ENCODE results near the gene COA8.
"Not testable (repeated sequence)": the region's sequence is repeated elsewhere in the genome, so short reads cannot be mapped to it uniquely, and the experiment has no call there.

COA8 gene

DNA sequence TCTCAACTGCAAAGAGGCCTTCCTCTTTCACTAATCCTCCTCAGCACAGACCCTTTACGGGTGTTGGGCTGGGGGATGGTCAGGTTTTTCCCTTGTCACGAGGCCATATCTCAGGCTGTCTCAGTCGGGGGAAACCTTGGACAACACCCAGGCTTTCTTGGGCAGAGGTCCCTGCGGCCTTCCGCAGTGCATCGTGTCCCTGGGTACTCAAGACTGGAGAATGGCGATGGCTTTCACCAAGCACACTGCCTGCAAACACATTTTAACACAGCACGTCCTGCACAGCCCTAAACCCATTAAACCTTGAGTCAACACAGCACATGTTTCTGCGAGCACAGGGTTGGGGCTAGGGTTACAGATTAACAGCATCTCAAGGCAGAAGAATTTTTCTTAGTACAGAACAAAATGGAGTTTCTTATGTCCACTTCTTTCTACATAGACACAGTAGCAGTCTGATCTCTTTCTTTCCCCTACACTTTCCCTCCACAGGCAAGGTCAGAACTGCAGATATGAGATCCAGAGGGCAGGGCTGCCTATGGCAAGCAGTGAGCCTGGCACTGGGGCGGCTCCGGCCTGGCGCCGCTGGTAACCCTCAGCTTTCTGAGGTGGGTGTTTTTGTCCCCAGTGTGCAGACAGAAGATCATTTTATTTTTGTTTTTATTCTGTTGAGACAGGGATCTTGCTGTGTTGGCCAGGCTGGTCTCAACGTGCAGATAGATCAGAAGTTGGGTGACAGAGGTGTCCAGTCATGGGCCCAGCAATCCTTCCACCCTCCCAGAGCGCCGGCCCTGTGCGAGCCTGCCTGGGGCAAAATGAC, 37.1 kb upstream of the COA8 start:
- DNase-seq (ENCODE audit: low spot score), result not testable (repeated sequence)

DNA sequence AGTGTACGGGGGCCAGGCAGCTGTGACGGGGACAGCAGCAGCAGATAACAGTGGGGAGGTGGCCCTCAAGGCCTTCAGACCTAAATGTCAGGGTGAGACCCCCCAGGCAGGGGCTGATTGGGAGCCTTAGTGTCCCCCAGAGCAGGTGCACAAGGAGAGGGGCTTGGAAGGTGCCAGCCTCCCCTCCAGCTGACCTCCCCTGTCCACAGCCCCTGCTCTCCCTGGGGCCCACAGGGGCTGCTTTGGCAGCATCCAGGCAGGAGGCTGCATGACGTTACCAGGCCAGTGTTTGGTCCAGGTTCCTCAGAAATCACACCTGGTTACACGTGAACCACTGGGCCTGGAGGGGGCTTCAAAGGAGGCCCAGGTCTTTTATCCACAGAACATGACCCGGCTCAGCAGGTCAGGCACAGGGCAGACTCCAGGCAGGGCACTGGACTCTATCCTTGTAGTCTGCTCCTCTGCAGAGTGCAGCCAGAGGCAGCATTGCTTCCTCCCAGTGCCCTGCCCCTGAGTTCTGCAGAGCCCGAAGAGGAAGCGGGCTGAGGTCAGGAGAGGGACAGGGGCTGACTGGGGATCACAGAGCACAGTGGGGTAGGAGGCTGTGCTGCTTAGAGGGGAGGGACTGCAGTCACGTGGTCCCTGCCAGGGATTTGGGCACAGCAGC, 36.4 kb upstream of the COA8 start:
- no peak for DNase-seq (ENCODE audit: low spot score)

DNA sequence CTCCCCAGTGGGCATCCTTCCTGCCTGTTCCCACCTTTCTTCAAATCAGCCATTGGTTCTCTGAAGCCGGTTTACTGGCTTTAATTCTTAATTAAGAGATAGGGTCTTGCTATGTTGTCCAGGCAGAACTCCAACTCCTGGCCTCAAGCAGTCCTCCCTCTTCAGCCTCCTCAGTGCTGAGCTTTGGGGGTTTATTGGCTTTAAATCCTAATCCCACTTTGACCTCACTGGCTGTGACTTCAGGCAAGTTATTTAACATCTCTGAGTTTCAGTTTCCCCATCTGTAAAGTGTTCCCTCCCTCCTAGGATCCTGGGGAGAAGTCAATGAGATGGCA, 35.9 kb upstream of the COA8 start:
- DNase-seq (ENCODE audit: low spot score), result no peak

DNA sequence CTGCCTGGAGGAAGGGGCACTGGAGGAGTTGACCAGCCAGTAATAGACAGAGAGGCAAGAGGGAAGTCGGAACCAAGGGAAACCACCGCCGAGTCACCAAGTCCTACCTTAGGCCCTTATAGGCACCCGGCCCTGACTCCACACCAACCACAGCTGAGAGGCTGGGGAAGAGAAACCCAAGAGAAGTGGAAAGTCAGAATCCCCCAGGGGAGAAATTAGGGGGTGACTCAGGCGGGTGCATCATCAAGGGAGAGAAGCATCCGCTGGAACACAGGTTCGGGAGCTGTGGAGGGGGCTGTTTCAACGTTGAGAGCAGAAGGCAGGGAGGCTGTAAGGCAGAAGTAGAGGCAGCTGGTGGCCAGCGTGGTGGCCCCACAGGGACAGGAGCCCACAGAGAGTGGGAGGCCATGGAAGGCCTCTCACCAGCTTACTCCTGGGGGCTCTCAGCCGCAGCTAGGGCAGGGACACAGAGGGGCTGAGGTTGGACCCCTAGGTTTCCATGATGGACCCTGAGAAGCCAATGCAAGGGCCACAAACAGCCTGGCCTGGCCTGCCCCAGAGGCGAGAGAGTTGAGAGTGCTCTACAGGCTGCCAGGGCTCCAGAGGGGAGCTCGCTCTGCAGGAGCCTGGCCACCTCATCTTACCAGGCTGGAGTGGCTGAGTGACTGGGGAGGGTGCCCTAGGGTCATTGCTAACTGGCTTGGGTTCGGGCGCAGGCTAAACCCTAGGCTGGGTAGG, 35.2 kb upstream of the COA8 start:
- DNase-seq (ENCODE audit: low spot score), result no peak

DNA sequence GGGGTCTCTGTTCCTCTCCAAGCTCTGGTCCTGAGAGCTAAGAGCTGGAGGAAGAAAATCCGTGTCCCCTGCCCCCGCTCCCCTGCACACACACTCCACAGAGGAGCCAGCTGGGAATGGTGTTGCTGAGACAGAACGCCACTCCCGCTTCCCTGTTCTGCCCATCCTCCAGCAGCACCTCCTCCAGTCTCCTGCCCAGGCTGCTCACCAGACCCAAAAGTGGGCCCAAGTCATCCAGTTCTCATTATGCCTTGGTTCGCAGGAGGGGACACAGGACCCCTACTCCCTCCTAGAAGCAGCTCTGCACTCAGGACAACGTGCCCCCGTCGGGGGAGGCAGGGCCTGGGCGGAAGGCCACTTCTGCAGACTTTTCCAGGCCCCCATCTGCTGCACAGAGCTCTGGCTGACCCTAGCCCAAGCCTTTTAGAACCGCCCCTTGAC, 34.6 kb upstream of the COA8 start:
- no peak for DNase-seq (ENCODE audit: low spot score)

DNA sequence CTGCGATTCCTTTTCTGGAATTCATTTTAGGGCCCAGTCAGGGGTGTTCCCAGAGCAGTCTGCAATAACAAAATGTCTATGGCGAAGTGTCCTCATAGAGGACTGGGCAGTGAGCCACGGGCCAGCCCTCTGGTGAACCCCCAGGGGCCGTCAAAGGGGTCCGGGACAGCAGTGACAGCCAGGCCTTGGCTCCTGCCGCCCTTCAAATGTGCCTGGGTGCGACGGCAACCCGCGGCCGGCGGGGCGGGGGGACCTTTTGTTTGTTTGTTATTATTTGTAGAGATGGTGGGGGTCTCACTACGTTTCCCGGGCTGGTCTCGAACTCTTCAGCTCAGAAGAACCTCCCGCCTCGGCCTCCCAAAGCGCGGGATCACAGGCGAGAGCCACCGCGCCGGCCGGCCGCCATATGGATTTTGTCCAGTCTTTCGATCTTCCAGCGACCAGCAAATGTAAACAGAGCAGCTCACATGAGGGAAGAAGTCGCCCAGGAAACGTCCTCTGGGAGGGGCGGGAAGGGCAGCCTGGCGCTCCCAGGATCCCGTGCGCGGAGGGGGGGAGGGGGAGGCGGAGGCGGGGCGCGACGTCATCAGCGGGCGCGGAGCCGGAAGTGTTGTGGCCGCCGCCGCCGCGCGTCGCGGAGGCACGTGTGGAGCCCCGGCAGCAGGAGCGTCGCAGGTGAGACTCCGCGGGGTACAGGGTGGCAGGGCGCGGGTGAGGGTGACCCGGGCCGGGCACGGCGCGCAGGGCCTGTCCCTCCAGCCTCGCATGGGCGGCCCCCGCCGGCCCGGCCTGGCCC, 34.0 kb upstream of the COA8 start, which contains the start of gene TRMT61A:
Gene TRMT61A (plus strand): TSS at position 610 of the 796 bp plus-strand sequence. CDS start 783 bp downstream, outside the sequence.
- DNase-seq (ENCODE audit: low spot score), result peak; percentile 95

DNA sequence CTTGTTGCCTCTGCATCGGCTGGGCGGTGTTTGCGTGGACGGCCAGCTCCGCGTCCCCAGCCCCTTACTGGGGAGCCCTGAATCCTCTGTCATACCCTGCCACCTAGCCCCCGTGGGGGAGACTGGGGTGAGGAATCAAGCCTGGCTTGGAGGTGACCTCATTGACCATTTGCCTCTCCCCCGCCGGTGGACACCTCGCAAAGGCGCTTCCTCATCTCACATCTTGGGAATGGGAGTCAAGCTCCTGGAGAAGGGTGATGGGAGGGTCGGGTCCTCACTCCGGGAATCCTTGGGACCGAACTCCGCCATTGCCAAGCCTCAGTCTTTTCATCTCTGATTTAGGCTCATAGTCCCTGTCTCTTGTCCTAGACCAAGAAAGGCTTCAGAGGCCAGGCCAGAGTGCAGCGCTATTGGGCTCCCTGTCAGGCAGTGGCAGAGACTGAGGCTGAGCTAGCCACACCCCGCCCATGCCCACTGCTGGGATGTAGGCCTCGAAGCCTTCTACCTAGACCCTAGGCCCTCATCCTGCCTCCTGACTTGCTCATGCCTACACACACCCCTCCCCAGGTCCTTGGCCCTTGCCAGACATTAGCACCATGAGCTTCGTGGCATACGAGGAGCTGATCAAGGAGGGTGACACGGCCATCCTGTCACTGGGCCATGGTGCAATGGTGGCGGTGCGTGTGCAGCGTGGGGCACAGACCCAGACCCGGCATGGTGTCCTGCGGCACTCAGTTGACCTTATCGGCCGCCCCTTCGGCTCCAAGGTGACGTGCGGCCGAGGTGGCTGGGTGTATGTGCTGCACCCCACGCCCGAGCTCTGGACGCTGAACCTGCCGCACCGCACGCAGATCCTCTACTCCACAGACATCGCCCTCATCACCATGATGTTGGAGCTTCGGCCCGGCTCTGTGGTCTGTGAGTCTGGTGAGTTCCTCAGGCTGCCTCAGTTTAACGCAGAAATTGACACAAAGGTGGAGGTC, 33.1 kb upstream of the COA8 start:
- DNase-seq (ENCODE audit: low spot score), result no peak

DNA sequence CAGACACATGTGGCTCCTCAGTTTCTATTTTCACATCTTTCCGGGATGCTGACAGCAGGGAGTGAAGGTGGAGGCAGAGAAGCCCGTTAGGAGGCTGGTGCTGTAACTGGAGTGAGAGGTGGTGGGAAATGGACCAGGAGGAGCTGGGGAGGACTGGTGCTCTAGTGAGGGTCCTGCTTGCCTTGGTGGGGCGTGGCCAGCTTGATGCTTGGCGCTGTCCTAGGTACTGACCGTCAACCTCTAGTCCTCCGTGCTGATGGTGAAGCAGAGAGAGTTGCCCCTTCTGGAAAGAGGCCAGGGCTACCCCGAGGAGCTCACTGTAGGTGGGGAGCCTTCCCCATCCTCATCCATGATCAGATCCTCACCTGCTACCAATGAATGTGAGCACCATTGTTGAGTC, 32.4 kb upstream of the COA8 start:
- DNase-seq (ENCODE audit: low spot score), result no peak

DNA sequence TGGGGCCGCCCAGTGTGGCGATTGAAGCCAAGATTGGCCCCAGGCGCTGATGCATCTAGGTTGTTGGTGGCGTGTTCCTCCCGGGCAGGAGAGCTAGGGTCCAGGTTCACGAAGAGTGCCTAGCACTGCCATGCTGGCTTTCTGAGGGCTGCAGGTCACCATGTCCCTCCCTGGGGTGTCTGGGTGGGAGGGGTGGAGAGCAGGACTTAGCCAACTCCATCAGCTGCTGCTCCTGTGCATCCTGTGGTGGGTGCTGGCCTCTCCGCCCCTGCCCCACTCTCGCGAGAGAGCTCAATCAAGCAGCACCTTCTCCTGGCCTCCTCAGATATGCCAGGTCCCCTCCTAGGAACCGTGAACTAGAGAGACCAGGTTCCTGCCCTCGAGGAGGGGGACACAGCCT, 31.9 kb upstream of the COA8 start:
- DNase-seq (ENCODE audit: low spot score), result no peak

DNA sequence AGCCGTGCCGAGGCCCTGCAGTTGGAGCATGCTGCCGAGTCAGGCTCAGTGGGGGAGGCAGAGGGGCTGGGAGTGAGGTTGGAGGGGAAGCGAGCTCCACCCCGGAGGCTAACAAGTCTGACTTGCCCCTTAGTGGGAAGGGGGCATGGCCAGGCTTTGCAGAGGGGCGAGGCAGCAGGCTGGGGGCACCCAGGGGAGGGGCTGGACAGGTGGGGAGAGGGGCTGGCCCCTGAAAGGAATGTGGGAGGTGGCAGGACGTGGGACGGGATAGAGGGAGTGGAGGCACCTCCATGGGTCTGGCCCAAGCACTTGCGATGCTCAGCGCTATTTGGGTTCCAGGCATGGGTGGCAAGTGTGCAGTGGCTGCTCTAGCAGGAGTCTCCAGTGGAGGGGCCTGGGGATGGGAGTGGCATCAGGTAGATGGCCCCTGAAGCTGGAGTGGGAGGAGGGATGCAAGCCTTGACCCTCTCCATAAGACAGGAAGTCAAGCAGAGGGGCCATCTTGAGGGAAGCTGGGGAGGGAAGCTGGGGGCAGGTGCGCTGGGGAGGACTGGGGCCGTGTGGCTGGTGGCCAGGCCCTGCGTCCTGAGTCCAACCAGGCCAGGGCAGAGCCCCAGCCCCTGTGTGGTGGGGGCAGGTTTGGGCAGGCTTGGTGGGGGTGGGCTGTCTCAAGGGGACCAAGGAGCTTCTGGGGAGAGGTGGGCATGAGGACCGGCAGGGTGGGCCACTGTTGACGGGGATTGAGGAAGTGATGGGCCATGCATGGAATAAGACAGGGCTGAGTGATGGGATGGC, 31.1 kb upstream of the COA8 start:
- DNase-seq (ENCODE audit: low spot score), result no peak

DNA sequence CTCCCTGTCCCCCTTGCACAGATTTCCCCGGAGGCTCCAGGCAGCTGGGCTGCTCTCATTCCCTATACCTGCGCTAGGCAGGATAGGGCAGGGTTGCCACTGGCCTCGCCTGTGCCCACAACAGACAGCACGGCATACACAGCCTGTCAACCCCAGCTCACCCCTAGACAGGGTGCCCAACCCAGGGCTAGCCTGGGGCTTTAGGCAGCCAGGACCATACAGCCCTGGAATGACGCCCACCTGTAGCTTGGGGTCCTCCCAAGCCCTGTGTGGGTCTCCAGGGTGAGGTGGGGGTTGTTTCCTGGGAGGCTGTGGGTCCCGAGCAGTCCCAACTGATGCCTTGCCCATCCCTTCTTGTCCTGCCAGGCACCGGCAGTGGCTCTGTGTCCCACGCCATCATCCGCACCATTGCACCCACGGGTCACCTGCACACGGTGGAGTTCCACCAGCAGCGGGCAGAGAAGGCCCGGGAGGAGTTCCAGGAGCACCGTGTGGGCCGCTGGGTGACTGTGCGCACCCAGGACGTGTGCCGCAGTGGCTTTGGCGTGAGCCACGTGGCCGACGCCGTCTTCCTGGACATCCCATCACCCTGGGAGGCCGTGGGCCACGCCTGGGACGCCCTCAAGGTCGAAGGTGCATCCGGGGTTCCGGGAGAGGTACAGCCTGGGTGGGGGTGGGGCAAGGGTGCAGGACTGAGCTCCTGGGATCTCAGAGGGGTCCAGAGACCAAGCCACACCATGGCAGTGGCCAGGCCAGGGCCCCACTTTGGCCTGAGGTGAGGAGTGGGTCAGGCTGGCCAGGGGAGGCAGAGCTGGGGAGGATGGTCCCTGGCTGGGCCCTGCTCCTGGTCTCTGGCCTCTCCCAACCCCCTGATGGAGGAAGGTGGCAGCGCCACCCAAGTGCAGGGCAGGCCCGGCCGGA, 30.3 kb upstream of the COA8 start:
- no peak for DNase-seq (ENCODE audit: low spot score)

DNA sequence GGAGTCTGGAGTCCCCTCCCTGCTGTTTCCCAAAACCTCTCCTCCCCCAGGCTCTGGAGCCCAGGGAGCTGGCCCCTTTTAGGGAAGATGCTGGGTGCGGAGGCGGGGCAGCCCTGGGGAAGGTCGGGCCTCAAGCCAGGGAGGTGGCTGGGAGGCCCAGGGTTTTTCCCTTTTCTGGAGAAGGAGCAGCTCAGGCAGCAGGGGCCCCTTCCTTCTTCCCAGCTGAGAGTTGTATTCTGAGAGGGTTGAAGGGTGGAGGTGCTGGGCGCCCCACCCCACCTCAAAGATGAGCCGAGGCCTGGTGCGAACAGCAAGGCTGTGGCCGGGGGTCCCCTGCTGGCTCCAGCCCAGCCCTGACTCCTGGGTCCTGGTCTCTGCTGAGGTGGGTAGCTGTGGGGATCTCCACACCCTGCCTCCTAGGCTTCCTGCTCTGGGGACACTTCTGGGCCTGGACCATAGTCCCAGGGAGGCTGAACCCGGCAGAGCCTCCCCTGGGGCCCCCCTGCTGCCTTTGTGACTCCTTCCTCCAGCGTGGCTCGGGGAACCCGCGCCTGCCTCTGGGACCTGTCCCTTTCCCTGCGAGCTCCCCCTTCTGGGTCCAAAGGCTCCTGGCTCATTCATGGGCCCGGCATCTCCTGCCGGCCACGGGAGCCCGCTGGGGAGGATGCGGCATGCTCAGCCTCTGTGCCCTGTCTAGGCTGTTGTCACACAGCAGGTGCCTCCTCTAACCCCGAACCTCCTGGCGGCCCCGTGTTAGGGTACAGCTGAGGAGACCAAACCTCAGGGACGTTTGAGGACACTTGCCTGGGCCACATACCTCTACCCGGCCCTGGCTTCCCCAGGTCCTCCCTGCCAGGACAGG, 29.4 kb upstream of the COA8 start:
- DNase-seq (ENCODE audit: low spot score), result no peak

DNA sequence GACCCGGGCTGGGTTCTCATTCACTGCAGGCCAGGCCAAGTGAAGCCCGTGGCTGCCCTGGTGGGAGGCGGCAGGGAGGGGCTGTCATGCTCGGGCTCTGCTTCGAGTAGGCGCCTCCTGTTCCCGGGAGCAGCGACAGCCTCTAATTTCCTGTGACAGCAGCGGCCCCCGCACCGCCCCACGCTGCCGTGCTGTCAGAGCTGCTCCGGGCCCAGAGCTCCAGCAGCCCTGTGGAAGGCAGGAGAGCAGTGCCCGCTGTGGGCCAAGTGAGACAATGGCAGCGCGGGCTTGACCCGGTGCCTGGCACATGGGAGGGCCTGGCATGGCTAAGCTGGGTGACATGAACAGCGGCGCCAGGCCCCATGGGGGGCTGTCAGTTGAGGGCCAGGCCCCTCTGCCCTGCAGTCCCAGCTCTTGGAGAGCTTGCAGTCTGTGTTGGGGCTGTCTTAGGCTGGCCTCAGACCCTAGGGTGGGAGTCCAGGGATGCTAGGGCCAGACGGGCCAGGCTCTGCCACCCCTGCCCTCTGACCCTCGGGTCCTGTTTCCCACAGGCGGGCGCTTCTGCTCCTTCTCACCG, 28.7 kb upstream of the COA8 start:
- DNase-seq (ENCODE audit: low spot score), result no peak

DNA sequence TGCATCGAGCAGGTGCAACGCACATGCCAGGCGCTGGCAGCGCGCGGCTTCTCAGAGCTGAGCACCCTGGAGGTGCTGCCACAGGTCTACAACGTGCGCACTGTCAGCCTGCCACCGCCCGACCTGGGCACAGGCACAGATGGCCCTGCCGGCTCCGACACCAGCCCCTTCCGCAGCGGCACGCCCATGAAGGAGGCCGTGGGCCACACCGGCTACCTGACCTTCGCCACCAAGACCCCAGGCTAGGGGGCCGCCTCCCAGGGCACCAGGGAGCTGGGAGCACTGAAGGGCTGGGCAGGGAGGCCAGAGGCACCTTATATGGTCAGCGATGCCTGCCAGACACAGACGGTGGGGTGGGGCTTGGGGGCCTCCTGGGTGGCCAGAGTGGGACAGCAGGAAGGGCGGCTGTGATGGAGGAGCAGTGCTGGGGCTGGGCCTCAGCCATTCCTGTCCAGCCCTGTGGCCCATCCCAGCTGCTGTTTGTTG, 28.1 kb upstream of the COA8 start:
- DNase-seq (ENCODE audit: low spot score), result no peak

DNA sequence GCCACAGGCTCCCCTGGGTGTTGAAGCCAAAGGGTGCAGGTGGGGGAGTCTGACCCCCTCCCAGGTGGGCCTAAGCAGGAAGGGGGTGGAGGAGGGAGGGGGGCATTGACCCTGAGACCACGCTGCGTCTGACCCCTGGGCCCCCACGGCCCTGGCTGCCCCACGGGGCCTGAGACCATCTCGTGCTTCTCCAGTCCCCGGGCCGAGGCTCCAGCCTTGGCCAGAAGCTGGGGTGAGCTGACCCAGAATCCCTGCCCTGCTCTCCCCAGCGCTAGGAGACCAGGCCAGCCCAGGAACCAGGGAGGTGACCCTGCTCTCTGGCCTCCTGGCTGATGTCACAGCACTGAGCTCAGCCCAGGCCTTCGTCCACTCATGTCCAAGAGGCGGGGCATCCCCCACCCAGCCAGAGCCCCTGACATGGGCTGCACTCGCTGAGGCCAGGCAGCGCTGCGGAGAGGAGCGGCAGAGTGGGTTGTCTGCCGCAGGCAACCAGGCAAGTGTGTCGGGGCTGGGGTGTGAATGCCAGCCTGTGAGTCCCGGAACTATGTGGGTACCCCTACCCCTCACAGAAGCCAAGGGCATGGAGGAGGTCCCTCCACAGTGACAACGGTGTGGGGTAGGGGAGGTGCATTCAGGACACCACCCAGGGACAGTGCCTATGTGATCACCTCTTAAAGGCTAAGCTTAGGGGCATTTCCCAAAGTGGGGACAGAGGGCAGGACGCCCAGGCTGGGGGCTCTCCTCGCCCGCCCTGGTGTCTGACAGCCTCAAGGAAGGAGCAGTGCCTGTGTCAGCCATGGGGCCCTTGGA, 27.5 kb upstream of the COA8 start:
- DNase-seq (ENCODE audit: low spot score), result no peak

DNA sequence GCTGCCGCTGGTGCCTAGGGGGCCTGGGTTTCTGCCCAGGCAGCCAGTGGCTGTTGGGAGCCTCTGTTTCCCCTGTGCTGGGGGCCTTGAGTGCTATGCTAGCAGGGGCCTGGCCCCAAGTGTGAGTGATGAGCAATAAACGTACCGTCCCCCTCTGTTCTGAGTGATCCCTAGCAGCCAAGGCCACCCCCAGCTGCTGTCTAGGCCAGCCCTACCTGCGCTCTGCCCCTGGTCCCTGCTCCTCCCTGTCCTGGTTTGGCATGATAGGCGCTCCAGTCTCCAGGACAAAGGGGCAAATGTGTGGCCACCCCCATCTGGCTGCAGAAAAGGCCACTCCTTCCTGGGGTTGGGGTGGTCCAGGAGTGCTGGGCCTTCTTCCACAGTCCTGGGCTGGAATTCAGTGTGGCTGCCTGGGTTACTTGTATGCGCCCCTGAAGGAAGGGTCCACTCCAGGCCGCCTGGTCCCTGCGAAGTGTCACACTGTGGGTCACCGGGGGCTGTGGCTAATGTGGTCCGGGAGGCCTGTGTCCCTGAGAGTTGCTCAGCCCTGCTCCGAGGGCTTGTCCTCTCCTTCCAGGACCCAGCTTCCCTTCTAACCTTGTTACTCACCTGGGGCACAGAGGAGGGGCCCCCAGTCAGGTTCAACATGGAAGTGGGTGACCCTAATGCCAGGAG, 26.7 kb upstream of the COA8 start:
- no peak for DNase-seq (ENCODE audit: low spot score)
